Amniotic epithelial cell (primary cell): ENCODE measurements around the gene CADPS2.

Experiments used
- DNase-seq: peaks from one replicate; pipeline ENCODE4 v3.0.0-alpha.2; 2010; ENCODE audit warnings: low read depth

CADPS2 gene

GRCh38 chr7:122364761-122365280, 521.4 kb downstream of the CADPS2 start:
- no peak for DNase-seq

- DNase-seq, result no peak
Measured at GRCh38 chr7:122363144-122363543, 523.1 kb downstream of the CADPS2 start.

- no peak for DNase-seq
Measured at GRCh38 chr7:122362473-122362872, 523.8 kb downstream of the CADPS2 start.

- DNase-seq, result no peak
Measured at GRCh38 chr7:122354656-122355055, 531.6 kb downstream of the CADPS2 start.

- DNase-seq, result no peak
Measured at GRCh38 chr7:122352454-122352853, 533.8 kb downstream of the CADPS2 start.

GRCh38 chr7:122350701-122351100, 535.6 kb downstream of the CADPS2 start:
- no peak for DNase-seq

GRCh38 chr7:122344303-122344620, 542.0 kb downstream of the CADPS2 start:
- no peak for DNase-seq

- no peak for DNase-seq
Measured at GRCh38 chr7:122343601-122344302, 542.5 kb downstream of the CADPS2 start.

GRCh38 chr7:122340427-122340826, 545.8 kb downstream of the CADPS2 start:
- DNase-seq, result no peak

- DNase-seq, result no peak
Measured at GRCh38 chr7:122339145-122339904, 546.9 kb downstream of the CADPS2 start.

GRCh38 chr7:122337011-122337410, 549.2 kb downstream of the CADPS2 start:
- no peak for DNase-seq

GRCh38 chr7:122329145-122329802, 557.0 kb downstream of the CADPS2 start:
- DNase-seq, result no peak

- DNase-seq, result no peak
Measured at GRCh38 chr7:122327969-122328368, 558.3 kb downstream of the CADPS2 start.

GRCh38 chr7:122316467-122317388, 569.5 kb downstream of the CADPS2 start:
- DNase-seq, result no peak

GRCh38 chr7:122315507-122316466, 570.5 kb downstream of the CADPS2 start:
- DNase-seq, result no peak

GRCh38 chr7:122314284-122314683, 572.0 kb downstream of the CADPS2 start:
- no peak for DNase-seq

GRCh38 chr7:122312789-122313188, 573.5 kb downstream of the CADPS2 start:
- no peak for DNase-seq

GRCh38 chr7:122311734-122312450, 574.4 kb downstream of the CADPS2 start:
- no peak for DNase-seq

- DNase-seq, result no peak
Measured at GRCh38 chr7:122311050-122311700, 575.1 kb downstream of the CADPS2 start.
